Measurements from ENCODE around the gene STARD13.
"Not testable (repeated sequence)": the region's sequence is repeated elsewhere in the genome, so short reads cannot be mapped to it uniquely, and the experiment has no call there.

Gene STARD13

DNA sequence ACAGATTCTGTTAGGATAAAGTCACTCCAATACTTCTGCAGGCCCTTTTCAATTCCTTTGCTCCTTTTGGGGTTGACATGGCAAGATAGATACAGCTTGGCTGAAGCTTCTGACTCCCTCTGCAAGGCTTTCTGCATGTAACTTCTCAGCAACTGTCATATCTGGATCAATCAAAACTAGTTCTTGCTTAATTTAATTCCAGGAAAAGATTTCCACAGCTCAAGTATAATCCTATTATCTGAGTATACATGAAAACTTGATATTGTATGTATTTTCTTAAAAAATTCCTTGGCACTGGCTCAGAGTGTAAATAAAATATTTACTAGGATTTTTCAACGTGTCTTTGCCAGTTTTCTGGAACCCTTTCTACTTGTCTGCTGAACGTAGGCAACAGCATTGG is 109.6 kb downstream of the STARD13 start:
- DNase-seq (ENCODE audit: low read depth), result no peak

DNA sequence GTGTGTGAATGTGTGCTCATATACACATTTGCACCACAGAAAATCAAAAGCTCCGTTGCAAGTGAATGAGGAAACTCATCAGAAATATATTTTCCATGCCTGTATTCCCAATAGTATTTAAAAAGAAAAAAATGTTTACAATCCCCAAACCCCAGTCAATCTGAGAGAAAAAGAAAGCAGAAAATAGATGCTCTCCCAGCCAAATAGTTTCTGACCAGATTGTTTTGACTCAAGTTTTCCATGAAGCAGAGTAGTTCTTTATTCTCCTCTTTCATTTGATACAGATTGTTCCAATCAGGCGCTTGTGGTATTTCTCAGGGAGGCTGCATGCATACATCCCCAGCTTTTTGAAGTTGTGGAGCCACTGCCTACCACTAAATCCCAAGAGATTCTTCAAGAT is 110.6 kb downstream of the STARD13 start:
- DNase-seq (ENCODE audit: low read depth), result peak; percentile 75

DNA sequence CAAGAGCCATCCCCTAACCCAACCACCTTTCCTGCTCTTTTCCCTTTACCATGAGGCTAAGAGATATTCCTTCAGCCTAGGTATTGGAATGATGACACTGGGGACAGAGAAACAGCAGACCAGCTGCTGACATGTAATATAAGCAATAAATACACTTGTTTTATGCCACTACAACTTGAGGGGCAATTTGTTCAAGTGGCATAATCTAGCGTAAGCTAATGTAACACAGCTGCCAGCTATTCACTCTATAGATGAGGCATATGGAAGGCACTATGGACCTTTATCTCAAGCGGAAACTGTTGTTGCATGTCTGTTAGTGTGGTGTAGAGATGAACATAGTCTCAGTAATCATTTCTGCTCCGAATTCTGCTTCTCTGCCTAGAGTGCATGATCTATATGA is 111.1 kb downstream of the STARD13 start:
- no peak for DNase-seq (ENCODE audit: low read depth)

DNA sequence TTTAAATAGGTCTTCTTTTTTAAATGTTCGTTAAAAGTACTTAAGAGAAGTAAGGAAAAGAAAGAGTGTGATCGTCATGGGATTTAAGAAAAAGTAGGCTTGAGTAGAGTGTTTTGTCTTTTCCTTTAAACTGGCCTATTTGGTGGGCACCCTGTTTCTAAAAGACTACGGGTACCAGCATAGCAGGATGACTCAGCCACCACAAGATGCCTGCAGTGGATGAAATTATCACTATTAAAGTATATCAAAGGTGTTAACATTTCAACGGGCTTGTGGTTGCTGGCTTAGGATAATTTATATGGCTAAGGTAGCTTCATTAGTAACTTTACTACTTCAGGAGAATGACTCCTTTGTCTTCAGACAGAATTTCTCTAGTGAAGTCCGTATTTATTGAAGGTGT is 112.6 kb downstream of the STARD13 start:
- no peak for DNase-seq (ENCODE audit: low read depth)

DNA sequence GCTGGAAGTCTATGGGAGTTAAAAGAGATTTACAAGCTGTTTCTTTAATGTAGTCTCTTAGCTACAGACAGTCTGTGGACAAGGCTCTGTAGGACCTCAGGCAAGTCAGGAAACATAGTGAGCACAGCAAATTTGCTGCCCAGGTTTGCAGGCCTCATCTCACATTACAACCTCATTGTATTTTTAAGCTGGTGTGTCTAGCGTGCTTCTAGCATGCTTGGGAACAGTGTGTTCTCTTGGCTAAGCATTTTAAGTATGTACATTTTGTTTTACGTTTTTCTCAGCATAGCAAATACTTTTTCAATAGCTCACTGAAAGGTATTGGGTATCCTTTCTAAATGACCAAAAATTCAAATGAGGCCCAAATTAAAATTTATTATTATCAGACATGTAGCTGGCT is 113.2 kb downstream of the STARD13 start:
- peak; percentile 84 for DNase-seq (ENCODE audit: low read depth)

DNA sequence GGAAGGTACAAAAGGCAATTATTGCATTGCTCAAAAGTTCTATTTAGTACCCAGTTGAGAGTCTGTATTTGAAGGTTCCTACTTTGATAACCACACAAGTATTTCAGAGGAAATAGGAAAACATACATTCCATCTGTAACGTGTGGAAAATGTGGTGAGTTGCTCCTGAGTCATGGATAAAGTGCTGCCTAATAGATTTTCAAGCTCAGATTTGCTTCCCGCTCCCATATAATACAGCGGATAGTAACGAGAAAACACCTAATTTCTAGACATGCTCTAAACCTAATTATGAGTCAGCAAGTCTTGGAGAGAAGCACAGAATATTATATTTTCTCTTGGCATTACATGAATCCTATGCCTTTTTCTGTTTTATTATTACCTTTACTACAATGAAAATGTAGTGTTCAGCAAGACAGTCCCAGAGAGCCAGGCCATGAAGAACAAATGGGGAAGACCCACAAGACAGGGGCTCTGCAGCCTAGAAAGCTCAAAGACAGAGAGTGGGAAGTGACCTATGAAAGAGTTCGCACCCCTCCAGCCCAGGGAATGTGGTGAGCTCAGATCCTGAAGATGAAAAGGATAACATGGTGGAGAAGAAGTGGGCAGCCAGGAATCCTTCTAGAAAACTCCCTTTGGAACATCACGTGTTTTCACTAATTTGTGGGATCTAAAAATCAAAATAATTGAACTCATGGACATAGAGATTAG is 116.1 kb downstream of the STARD13 start:
- no peak for DNase-seq (ENCODE audit: low read depth)

DNA sequence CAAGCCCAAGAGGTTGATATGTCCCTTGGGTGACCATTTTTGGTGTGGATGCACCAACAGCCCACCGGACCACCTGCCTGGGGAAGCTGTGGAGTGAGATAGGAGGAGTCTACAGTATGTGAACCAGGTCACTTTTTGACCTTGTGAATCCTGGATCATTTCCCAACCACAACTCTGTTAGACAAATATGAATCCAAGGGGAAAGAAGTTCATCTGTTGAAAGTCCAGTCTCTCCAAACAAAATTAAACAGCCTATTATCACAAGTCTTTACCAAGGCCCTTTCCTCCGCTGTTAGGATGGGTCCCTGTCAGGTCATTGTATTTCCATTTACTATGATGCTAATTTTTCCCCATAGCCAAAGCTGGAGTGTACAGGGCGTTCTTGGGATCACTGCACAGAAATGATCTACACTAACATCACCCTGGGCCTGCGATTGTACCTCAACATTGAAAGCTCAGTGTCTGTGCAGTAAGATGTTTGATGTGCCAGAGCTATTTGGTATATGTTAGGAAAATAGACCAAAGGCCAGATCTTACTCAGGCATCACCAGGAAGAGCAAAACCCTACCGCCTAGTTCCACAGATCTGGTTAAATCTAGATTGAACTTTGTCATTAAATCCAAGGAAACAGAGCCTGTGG is 117.1 kb downstream of the STARD13 start:
- DNase-seq (ENCODE audit: low read depth), result no peak

DNA sequence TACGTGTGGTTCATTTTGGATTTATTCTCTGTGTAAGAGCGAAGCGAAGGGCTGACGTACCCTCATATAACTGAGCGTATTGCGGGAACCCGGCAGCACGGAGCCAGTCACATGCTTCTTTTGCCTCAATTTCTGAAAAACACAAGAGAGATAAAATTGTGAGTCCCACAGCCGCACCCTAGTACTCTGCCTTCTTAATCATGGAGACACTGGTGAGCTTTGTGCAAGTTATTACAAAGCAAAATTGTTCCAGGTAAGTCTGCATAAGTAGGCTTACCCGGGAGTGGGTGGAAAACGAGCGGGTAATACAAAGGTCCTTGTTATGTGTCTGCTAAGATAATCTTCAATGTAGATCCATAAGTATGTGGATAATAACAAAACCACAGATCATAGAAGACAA is 118.1 kb downstream of the STARD13 start:
- no peak for DNase-seq (ENCODE audit: low read depth)

DNA sequence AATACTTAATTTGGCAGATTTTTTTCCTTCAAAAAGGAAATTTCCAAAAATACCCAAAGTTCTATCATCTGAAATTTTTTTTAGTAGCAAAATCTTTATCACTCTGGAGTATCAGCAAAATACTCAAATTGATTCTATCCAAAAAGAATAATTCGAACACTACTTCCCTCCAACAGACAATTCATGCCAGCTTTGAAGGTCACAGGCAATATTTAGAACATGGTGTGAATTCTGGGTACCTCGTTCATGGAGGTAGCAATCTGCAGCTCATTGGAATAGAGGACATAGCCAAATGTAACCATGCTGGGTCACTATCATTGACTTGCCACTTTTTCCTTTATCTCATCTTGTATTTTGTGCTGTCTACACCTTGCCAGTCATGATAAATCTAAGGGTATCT is 119.8 kb downstream of the STARD13 start:
- DNase-seq (ENCODE audit: low read depth), result no peak

DNA sequence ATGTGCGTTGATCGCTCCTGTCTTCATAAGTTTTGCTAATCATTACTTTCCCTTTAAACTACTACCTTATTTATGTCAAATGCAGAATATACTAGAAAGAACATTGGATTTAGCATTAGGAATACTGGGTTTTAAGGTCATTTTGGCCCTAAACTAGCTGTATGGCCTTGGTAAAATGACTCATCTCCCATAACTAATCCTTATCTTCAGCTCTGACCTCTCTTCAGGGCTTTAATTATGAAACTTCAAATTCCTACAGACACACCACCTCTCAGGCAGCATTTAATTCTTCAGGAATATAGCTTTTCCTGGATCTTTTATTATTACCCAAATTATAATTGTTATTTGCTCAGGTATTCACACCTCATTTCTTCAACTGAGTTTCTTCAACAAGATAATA is 121.2 kb downstream of the STARD13 start:
- no peak for DNase-seq (ENCODE audit: low read depth)

DNA sequence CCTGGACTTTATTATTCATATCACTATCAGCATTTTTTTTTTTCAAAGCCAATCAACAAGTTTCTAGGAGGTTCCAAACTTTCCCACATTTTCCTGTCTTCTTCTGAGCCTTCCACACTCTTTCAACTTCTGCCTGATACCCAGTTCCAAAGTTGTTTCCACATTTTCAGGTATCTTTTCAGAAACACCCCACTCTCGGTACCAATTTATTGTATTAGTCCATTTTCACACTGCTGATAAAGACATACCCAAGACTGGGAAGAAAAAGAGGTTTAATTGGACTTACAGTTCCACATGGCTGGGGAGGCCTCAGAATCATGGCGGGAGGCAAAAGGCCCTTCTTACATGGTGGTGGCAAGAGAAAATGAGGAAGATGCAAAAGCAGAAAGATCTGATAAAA is 122.8 kb downstream of the STARD13 start:
- not testable (repeated sequence) for DNase-seq (ENCODE audit: low read depth)

DNA sequence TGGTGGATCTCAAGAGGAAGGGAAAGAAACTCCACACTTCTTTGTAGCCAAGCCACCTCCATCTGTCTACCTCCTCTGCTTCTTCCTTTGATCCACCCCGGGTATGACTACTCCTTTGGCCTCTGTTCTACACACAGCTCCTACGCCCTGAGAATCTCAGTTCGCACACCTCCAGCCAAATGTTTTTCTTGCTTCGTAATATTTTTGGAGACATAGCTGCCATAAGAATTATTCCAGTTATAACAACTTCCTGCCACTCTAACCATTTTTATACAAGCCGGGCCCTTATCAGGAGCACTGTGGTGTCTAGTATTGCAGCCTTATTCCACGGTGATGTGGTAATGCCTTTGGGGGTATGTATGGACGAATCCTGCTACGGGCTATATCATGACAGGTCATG is 126.7 kb downstream of the STARD13 start:
- no peak for DNase-seq (ENCODE audit: low read depth)

DNA sequence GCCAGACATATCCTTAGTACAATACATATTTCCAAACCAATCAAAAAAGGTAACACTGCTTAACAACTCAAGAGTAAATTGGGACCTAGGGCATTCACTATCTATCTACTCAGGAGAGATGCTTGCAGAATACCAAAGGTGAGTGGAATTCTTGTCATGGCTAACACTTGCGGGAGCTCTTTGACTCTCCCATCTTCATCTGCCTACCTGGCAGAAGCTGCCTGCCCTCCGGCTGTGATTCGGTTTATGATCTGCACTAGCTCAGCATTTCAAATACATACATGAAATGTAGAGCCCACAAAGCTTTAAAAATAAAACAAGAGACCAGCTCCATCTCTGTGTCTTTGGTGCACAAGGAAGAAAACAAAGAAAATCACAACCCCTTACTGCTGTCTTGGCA is 127.3 kb downstream of the STARD13 start:
- DNase-seq (ENCODE audit: low read depth), result no peak

DNA sequence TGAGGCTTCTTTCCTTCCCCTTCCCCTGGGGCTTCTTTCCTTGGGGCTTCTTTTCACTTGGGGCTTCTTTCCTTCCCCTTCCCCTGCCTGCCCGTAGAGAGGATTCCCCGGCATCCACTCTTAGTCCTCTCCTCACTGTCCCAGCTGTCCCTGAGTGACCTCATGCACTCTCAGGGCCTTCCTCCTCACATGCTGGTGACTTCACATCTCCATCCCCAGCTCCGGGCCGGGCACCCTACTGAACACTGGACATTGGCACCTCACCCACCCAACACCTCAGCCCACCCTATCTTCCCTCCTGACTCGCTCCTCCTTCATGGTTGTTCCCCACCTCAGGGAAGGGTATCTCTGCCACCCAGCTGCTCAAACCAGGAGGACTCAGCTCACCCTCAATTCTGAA is 130.6 kb downstream of the STARD13 start:
- DNase-seq (ENCODE audit: low read depth), result no peak

DNA sequence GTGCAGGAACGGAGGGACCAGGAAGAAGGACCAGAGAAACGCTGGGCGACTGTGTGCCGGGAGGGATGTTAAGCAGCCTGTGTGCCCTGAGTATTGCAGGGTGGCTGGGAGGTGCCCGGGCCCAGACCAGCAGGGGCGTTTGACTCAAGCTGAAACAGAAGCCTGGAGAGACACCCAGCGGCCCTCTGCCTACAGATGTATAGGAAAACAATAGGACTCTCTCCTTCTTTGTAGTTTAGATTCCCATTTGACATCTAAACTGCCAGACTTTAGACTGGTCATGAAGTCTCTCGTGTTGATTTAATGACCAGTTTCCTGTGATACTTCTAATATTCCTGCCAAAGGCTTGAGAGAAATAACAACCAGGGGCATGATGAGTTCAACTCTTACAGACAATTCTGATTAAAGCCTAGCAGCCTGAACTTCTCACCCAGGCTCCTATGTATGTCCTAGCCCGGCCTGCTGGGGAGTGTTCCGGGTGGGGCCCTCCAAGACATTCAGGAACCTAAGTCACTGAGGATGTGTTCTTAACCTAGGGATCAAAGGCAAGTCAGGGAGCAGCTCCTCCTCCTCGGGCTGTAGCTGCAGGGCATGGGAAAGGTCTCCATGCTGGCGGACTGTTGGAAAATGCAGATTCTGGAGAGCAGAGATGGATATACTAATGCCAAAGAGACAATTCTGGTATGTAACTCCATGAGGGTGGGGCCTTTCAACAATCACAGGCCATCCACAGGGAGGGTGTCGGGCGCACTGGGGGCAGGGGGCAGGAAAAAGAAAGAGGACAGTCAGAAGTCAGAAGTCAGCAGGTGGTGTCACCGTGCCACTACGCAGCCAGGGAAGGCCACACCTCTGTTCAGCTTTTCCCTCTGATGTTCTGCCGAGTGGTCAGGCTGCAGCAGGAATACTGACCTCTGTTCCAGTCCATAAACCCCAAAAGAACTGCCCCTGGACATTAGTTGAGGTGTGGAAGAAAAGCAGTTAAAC is 131.8 kb downstream of the STARD13 start:
- DNase-seq (ENCODE audit: low read depth), result peak; percentile 12

DNA sequence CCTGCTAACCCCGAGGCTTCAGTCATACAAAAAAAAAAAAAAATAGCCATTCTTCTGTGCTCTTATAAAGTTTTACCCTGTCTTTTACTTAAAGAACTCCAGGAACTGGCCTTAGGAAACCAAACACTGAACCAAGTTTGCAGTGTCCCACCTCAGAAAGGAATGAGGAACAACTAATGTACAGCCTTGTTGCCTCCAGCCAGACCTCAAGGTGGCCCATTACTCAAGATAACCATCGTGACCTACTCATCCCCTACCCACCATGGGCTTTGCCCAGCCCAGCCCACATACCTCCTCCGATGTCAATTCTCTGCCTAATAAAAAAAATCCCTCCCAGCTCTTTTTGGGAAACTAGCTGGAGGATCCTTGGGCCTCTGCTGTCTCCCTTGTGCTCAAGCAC is 133.2 kb downstream of the STARD13 start:
- no peak for DNase-seq (ENCODE audit: low read depth)

DNA sequence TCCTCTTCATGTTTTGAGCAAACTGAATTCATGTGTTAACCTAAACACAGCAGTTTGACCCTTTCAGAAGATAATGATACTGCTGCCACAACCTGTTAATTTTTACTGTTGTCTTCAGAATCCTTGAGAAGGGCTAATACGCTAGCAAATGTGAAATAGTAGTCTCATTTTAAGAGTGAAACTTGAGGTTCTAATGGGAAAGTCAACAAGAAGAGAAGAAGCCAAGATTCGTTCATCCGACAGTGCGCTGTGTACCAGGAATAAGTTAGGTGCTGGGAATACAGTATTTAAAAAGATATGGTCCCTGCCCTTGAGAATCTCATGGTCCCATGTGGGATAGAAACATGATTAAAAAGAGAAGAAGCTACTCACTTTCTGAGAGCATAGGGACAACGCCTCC is 134.9 kb downstream of the STARD13 start:
- no peak for DNase-seq (ENCODE audit: low read depth)

DNA sequence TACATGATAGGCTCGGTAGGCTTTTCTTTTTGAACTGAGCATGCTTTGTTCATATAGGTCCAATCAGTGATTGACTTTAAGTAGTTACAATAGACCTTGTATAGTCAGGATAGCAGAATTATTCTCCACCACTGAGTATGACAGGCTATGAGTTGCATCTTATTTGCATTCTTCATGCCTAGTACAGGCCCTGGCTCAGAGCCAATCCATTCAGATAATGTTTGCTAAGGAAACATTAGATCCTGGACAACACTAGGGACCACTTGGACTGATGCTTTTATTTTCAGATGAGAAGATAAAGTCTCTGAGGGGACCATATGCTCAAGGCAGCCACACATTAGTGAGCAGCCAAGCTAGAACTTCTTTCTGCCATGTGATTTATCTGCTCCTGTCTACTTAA is 135.4 kb downstream of the STARD13 start:
- DNase-seq (ENCODE audit: low read depth), result peak; percentile 9

DNA sequence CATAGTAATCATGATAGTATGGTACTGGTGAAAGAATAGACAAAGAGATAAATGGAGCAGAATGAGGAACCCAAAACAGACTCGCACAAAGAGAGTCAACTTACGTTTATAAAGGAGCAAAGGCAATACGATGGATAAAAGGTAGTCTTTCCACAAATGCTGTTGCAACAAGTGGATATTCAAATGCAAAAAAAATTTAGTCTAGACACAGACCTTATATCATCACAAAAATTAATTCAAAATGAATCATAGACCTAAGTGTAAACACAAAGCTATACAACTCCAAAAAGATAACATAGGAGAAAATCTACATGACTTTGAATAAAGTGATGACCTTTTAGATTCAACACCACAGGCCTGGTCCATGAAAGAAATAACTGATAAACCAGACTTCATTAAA is 137.7 kb downstream of the STARD13 start:
- DNase-seq (ENCODE audit: low read depth), result no peak

DNA sequence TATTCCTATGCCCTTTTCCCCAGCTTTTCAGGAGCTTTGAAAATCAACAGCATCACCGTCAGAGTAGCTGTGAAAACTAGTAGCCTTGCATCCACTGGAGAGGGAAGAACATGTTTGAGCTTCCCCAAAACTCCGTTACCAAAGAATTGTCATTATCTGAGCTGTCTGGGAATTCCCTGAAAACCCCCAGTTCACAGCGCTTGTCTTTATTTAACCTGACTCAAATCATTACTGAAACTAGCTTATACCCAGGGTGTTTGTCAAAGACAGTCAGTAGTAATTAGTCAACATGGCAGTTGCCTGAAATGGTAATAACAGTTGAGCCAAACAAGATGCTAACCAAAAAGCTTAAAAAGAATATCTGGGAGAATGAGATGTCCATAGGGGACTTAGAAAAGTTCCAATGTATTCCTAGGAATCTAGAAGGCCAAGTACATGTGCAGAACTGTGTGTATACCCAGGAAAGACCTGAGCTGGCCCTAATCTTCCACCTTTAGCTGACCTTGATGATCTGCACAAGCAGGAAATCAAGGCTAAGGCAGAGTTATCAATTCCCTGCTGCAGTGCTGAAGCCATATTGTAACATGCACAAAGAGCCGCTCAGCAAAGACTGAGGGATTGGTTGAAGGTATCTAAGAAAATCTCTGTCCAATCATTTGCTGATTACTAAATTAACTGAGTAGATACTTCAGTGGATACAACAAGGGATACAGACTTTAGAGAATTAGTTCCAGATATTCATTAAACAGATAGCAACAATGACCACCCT is 138.5 kb downstream of the STARD13 start:
- DNase-seq (ENCODE audit: low read depth), result no peak

DNA sequence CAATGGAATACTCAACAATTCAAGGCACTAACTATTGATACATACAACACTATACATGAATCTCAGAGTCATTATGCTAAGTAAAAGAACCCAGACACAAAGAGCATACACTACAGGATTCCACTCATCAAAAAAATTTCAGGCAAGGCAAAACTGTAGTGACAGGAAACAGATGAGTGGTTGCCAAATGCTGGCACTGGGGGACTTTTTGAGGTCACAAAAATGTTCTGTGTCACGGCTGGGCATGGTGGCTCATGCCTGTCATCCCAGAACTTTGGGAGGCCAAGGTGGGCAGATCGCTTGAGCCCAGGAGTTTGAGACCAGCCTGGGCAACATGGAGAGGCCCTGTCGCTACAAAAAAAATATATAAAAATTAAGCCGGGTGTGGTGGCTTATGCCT is 139.9 kb downstream of the STARD13 start:
- no peak for DNase-seq (ENCODE audit: low read depth)

DNA sequence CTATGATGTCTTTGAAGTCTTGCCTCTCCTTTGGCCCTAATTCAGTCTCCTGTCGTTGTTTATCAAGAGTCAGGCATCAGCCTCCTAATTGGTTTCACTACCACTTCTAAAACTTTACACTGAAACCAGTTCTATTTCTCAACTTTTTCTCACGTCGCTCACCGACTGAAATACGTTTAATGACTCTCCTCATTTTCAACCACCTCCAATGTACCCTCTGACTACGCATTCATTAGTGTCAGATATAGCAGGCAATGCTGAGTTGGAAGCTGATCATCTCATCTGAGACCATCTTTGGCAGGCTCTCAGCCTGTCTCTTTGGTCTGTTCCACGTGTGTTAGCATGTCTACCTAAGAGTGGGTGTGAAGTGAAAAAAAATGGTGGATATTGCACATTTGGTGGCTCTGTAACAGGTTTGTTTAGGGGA is 141.2 kb downstream of the STARD13 start:
- DNase-seq (ENCODE audit: low read depth), result no peak

Measured in fibroblast of the conjunctiva (primary cell).